GM12874 (cell line): Measurements from ENCODE around the gene XDH.

ENCODE experiments used
- CTCF ChIP-seq: IDR thresholded peaks from 2 replicates; pipeline ENCODE4 v1.5.1; 2011; ENCODE audit warnings: low read depth, mild to moderate bottlenecking, control low read depth, low read length, moderate library complexity; ENCODE audit not compliant: insufficient read depth

Gene XDH

GRCh38 chr2:31319406-31320175 is 95.0 kb downstream of the XDH start:
- TF ChIP-seq CTCF = no peak

- no peak for TF ChIP-seq CTCF
Measured at GRCh38 chr2:31318361-31319336, 95.9 kb downstream of the XDH start.

- no peak for TF ChIP-seq CTCF
Measured at GRCh38 chr2:31317396-31317795, 97.1 kb downstream of the XDH start.

- no peak for TF ChIP-seq CTCF
Measured at GRCh38 chr2:31314761-31315160, 99.8 kb downstream of the XDH start.

GRCh38 chr2:31312898-31313297 is 101.6 kb downstream of the XDH start:
- TF ChIP-seq CTCF = no peak

GRCh38 chr2:31304816-31305215 is 109.7 kb downstream of the XDH start:
- TF ChIP-seq CTCF = no peak

GRCh38 chr2:31302940-31303563 is 111.5 kb downstream of the XDH start:
- no peak for TF ChIP-seq CTCF
